Activated CD8-positive, alpha-beta memory T cell treated with anti-CD3 and anti-CD28 coated beads for 4 hours (primary cell): ENCODE measurements around the gene NLN.
"Not testable (repeated sequence)": the region's sequence is repeated elsewhere in the genome, so short reads cannot be mapped to it uniquely, and the experiment has no call there.

Experiments used
- DNase-seq, 2 donors: peaks; one replicate each; pipeline ENCODE4 v3.0.0-alpha.2; 2020; ENCODE audit warnings: low read depth in 2 of 2

NLN gene

GRCh38 chr5:65832152-65832551 lies 110.1 kb downstream of the NLN start:
- no peak for DNase-seq

DNA sequence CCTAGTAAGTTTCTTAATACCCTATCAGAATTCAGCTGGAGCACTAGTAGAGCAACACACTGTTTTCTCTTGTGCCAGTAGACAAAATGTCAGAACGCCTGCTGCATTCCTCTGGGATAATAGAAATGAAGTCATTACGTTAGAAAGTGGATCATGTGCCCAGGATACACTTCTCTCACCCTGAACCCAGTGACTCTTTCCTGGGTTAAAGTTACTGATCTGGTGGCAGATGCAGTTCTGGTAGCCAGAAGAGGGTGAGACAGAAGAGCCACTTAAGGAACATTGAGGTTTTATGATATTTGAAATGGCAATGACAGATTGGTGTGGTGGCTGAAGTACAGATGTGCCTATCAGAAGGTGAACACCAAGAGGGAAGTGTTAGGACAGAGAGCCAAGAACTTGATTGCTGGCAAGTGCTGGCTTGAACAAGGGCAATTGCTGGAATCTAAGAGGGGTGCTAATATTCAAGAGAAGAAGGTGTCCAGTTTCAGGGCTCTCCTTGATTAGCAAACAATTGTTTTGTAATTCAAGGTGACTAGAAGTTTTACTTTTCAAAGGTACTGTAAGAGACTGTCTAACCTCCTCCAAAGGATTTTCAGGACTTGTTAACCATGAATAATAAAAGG lies 110.7 kb downstream of the NLN start:
- DNase-seq, result no peak

GRCh38 chr5:65833780-65834179 lies 111.8 kb downstream of the NLN start:
- DNase-seq, result no peak

DNA sequence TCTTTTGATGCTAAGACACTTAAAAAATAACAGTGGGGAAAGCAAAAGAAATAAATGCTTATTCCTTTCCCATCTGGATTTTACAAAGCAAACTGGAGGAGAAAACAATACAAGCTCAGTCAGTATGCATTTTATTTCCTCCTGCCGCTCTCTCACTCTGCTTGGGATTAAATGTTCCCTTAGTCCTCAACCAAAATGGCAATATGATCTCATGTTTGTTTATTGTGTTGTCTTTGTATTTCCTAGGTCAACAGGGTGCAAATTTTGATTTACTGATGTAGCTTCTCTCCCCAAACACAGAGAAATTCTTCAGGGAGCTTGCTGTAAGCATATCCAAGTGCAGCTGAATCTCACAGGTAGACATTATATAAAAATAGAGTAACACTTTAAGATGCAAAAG lies 112.3 kb downstream of the NLN start:
- no peak for DNase-seq

GRCh38 chr5:65835191-65835590 lies 113.2 kb downstream of the NLN start:
- no peak for DNase-seq

- no peak for DNase-seq
These were observed 115.1 kb downstream of the NLN start for GRCh38 chr5:65837139-65837538.

GRCh38 chr5:65839170-65839569 lies 117.2 kb downstream of the NLN start:
- DNase-seq, result not testable (repeated sequence)

DNA sequence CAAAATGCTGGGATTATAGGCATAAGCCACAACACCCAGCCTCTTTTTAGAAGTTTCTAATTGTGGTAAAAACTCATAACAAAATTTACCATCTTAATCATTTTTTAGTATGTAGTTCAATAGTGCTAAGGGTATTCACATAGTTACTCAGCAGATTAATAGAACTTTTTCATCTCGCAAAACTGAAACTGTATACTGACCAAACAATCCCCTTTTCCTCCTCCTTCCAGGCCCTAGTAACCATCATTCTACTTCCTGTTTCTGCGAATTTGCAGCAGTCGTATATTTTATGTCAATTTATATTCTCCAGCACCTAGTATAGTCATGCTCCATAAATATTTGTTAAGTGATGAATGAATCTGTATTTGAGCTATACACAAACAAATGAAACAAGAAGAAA lies 118.1 kb downstream of the NLN start:
- DNase-seq, result no peak

- DNase-seq, result not testable (repeated sequence)
These were observed 122.8 kb downstream of the NLN start for GRCh38 chr5:65844763-65845162.

DNA sequence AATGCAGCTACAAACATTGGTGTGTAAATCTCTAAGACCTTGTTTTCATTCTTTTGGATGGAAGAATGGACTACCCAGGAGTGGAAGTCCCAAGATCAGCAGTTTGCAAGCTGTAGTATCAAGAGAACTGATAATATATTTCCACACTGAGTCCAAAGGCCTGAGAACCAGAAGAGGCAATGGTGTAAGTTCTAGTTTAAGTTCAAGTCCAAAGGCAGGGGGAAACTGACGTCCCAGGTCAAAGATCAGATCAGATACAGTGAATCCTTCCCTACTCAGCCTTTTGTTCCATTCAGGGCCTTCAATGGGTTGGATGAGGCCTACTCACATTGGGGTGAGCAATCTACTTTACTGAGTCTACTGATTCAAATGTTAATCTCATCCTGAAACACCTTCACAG lies 124.1 kb downstream of the NLN start:
- no peak for DNase-seq

DNA sequence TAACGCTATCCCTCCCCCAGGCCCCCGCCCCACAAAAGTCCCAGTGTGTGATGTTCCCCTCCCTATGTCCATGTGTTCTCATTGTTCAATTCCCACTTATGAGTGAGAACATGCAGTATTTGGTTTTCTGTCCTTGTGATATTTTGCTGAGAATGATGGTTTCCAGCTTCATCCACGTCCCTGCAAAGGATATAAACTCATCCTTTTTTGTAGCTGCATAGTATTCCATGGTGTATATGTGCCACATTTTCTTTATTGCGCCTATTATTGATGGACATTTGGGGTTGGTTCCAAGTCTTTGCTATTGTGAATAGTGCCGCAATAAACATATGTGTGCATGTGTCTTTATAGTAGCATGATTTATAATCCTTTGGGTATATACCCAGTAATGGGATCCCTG lies 125.0 kb downstream of the NLN start:
- not testable (repeated sequence) for DNase-seq

GRCh38 chr5:65849918-65850317 lies 127.9 kb downstream of the NLN start:
- not testable (repeated sequence) for DNase-seq

- no peak for DNase-seq
These were observed 132.9 kb downstream of the NLN start for GRCh38 chr5:65854925-65855324.

- DNase-seq, result no peak
These were observed 133.8 kb downstream of the NLN start for GRCh38 chr5:65855766-65856315.

DNA sequence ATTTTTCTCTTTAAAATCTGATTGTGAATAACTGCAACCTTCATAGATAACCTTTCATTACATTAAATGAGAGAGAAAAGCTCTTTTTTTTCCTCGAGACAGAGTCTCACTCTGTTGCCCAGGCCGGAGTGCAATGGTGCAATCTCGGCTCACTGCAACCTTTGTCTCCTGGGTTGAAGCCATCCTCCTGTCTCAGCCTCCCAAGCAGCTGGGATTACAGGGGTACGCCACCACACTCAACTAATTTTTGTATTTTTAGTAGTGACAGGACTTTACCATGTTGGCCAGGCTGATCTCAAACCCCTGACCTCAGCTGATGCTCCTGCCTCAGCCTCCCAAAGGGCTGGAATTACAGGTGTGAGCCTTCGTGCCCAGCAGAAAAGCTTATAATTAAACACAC lies 134.5 kb downstream of the NLN start:
- no peak for DNase-seq

DNA sequence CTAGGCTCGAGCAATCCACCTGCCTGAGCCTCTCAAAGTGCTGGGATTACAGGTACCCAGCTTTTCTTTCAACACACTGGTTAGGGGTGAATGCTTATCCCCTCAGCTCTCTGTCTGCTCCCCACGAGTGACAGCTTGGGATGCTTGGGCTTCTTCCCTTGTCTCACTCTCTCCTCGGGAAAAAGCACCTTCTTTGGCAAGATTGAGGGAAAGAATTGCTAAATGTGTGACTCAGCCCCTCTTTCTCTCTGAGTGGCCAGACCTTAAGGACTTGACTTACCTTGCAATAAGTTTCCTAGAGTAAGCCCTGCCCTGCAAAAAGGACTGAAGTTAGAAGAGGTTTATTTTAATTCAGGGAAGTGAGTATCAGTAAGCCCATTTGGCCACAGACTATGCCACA lies 136.3 kb downstream of the NLN start:
- no peak for DNase-seq

DNA sequence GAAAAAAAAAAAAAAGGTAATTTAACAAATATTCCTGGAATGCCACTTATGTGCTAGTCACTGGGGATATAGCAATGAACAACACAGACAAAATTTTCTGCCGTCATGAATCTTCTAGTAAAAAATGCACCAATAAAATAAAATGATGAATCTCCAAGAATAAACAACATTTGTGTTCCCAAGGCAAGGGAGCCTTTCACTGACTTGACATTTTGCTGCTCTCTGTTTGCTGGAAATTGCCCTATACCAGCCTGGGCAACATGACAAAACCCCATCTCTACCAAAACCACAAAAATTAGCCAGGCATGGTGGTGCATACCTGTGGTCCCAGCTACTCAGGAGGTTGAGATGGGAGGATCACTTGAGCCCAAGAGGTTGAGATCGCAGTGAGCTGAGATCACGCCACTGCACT lies 139.8 kb downstream of the NLN start:
- no peak for DNase-seq

DNA sequence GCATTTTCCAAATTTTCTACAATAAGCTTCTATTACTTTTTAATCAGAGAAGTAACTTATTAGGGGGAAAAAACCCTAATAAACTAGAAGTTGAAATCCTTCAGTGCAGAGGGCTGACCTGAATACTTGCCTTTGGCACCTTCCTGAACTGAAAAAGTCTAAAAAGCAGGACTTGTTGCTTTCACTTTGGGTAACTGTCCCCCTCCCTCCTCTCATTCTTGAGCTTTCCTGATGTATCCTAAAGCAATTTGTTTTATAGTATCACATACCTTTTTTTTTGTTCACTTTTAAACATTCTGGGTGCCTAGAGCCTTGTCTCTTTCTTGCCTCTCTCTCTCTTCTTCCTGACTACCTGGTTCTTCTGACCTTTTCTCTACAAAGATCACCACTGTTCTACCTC lies 140.4 kb downstream of the NLN start:
- no peak for DNase-seq

DNA sequence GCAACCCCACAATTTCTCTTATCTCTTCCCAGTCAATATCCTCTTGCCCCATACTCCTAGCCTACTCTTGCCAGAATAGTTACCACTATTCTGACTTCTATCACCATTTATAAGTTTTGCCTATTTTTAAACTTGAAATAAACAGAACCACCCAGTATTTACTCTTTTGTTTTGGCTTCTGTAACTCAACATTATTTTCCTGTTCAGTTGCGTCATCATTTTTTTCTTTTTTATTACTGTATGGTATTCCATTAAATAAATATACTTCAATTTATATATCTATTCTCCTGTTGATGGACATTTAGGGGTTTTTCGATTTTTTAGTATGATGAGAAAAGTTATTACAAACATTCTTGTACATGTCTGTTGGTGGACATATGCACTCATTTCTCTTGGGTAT lies 141.7 kb downstream of the NLN start:
- no peak for DNase-seq

DNA sequence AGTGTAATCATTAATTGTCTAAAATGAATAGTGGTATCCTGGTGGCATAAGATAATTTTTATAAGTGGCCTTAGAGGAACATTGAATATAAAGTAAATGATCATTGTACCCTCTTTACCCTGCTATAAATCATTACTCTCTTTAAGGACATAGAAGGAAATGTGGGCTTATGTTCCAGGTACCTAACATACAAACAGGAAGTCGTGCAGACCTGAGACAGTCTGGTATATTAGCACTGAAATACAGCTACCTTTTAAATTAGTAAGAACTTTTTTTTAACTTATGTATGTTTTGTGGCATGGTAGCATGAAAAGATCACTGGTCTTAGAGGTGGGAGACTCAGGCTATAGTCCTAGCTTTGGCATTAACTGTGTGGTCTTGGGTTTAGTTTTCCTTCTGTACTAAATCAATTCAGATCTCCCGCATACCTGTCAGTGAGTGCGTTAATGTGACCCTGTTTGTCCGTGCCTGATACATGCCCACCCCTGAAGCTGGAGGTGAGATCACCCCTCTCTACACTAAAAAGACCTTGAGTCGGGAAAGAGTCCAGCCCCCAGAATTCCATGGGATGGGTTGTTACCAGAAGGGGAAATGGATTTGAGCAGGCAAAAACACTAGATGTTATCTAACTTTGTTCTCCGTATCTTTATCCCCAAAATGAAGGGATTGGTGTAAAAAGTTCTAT lies 145.0 kb downstream of the NLN start:
- no peak for DNase-seq

- DNase-seq, result no peak
These were observed 145.7 kb downstream of the NLN start for GRCh38 chr5:65867542-65868195.

DNA sequence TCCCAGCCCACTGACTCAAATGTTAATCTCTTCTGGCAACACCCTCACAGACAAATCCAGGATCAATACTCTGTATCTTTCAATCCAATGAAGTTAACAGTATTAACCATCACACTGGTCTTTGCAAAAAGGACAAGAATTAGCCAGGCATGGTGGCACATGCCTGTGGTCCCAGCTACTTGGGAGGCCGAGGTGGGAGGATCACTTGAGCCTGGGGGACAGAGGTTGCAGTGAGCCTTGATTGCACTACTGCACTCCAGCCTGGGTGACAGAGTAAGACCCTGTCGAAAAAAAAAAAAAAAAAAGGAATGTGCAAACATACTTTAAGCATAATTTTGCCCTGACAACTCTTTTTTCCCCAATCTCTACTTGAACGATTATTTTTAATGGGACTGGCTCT lies 146.5 kb downstream of the NLN start:
- DNase-seq, result no peak

DNA sequence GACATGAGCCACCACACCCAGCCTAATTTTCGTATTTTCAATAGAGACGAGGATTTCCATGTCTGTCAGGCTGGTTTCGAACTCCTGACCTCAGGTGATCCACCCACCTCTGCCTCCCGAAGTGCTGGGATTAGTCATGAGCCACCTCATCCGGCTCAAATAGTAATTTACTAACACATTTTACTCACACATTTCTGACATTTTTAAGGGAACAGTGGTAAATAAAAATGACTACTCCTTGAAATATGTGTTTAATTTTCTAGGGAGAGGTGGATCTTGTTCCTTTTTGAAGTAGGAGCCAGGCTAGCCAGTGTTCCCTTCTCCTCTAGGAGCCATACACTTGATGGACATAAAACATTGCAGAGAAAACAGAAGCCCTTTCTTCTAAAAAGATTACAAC lies 149.2 kb downstream of the NLN start:
- DNase-seq, result no peak
